DND-41 (cell line): Measurements from ENCODE around the gene SDSL.

Source experiments
- ATAC-seq: fragments of 200-7000 bp; cut with Tn5 transposase; 3 replicates; pipeline ENCODE4 v1.9.1; 2021; ENCODE audit warnings: low read depth; ENCODE audit not compliant: insufficient read depth
- DNase-seq: peaks from one replicate; pipeline ENCODE4 v3.0.0-alpha.2; 2020
- H2AFZ ChIP-seq: 2 replicates; pipeline ENCODE4 v1.6.0; 2012; ENCODE audit warnings: low read depth, low read length
- H3K27ac ChIP-seq: 2 replicates; pipeline ENCODE4 v1.5.1; 2012; ENCODE audit warnings: low read length, inconsistent platforms
- H3K27me3 ChIP-seq: fragments of 200-600 bp; sonication (generic); 2 replicates; pipeline ENCODE4 v1.6.0; 2012; ENCODE audit warnings: low read length, mild to moderate bottlenecking, inconsistent platforms; ENCODE audit not compliant: insufficient read depth, poor library complexity
- H3K36me3 ChIP-seq: 2 replicates; pipeline ENCODE4 v1.5.1; 2012; ENCODE audit warnings: low read length, inconsistent platforms; ENCODE audit not compliant: insufficient read depth
- H3K4me1 ChIP-seq: 2 replicates; pipeline ENCODE4 v1.5.1; 2012; ENCODE audit warnings: mild to moderate bottlenecking, low read length; ENCODE audit not compliant: insufficient read depth
- H3K4me2 ChIP-seq: 2 replicates; pipeline ENCODE4 v1.6.0; 2012; ENCODE audit warnings: mild to moderate bottlenecking, moderate library complexity, low read length, inconsistent platforms; ENCODE audit not compliant: insufficient read depth
- H3K4me3 ChIP-seq, 2 experiments: fragments of 200-600 bp in 1 of 2; shearing (Covaris generic) in 1 of 2; 2 replicates each; pipeline ENCODE4 v1.5.1; 2012 to 2016; ENCODE audit warnings: inconsistent platforms in 2 of 2, low read length in 2 of 2, mild to moderate bottlenecking in 2 of 2, low read depth in 1 of 2, moderate library complexity in 1 of 2
- H3K79me2 ChIP-seq: 2 replicates; pipeline ENCODE4 v1.6.0; 2012; ENCODE audit warnings: low read length, inconsistent platforms; ENCODE audit not compliant: insufficient read depth
- H3K9ac ChIP-seq: 2 replicates; pipeline ENCODE4 v1.6.0; 2012; ENCODE audit warnings: low read depth, mild to moderate bottlenecking, inconsistent platforms, low read length, moderate library complexity
- H3K9me3 ChIP-seq: 2 replicates; pipeline ENCODE4 v1.5.1; 2012; ENCODE audit warnings: low read length, moderate library complexity, mild to moderate bottlenecking, inconsistent platforms; ENCODE audit not compliant: insufficient read depth, severe bottlenecking
- H4K20me1 ChIP-seq: 2 replicates; pipeline ENCODE4 v1.6.0; 2012; ENCODE audit warnings: low read length; ENCODE audit not compliant: insufficient read depth
- CTCF ChIP-seq: IDR thresholded peaks from 2 replicates; pipeline ENCODE4 v1.5.1; 2012; ENCODE audit warnings: borderline replicate concordance, low read length, moderate library complexity, mild to moderate bottlenecking; ENCODE audit not compliant: poor library complexity, severe bottlenecking; ENCODE audit errors: extremely low read depth
- EZH2 ChIP-seq: IDR thresholded peaks from 3 replicates; pipeline ENCODE4 v1.6.1; 2012; ENCODE audit warnings: borderline replicate concordance, low read depth, mild to moderate bottlenecking, moderate library complexity, low read length, inconsistent platforms; ENCODE audit not compliant: severe bottlenecking

Gene SDSL

DNA sequence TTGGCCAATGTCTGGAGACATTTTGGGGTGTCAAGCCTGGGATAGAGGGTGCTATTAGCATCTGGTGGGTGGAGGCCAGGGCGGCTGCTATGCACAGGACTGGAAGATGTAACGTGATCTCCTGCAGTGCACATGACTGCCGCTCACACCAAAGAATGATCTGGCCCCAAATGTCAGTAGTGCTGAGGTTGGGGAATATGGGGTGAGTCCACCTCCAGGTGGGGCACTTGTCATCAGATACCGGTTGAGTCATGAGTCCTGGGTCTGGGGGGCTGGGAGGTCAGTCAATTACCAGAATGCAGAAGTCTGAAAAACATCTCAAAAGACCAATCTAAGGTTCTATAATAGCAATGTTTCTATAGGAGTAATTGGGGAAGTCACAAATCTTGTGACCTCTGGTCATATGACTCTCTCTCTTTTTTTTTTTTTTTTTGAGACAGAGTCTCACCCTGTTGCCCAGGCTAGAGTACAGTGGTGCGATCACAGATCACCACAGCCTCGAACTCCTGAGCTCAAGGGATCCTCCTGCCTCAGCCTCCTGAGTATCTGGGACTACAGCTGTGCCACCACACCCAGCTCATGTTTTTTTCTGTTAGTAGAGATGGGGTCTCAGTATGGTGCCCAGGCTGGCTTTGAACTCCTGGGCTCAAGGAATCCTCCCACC is 6.0 kb upstream of the SDSL start:
- H3K4me3 ChIP-seq: no peak overlapping the region
- H4K20me1 ChIP-seq: no peaks in the 10 kb centered on the region
- no peak overlapping the region for H3K27ac ChIP-seq
- no peaks in the 10 kb centered on the region for H3K36me3 ChIP-seq
- no peak overlapping the region for H2AFZ ChIP-seq
- no peaks in the 10 kb centered on the region for H3K27me3 ChIP-seq
- TF ChIP-seq EZH2 (no peak), CTCF (no peak)
- ATAC-seq (no peak), DNase-seq (no peak)
- H3K9me3 ChIP-seq: no peaks in the 10 kb centered on the region
- H3K9ac ChIP-seq: no peak overlapping the region
- no peaks in the 10 kb centered on the region for H3K79me2 ChIP-seq
- no peak overlapping the region for H3K4me2 ChIP-seq
- no peaks in the 10 kb centered on the region for H3K4me1 ChIP-seq

- no peak overlapping the region for H3K27ac ChIP-seq
- TF ChIP-seq EZH2 (no peak), CTCF (no peak)
Observed at GRCh38 chr12:113418213-113418879, 3.8 kb upstream of the SDSL start.

GRCh38 chr12:113420996-113421595 is 1.1 kb upstream of the SDSL start:
- 0 out of 2 replicates have a peak, but pooled peaks cover 3% of the 10 kb centered on the region for H3K4me1 ChIP-seq
- no peak overlapping the region for H3K9ac ChIP-seq
- H3K4me2 ChIP-seq: no peak overlapping the region

More at GRCh38 chr12:113418213-113418879, 3.8 kb upstream of the SDSL start:
- ATAC-seq (no peak), DNase-seq (no peak)
- no peaks in the 10 kb centered on the region for H3K9me3 ChIP-seq
- no peaks in the 10 kb centered on the region for H3K27me3 ChIP-seq
- H3K79me2 ChIP-seq: no peaks in the 10 kb centered on the region
- H2AFZ ChIP-seq: no peak overlapping the region
- H3K4me1 ChIP-seq: 0 out of 2 replicates have a peak, but pooled peaks cover 3% of the 10 kb centered on the region
- no peak overlapping the region for H3K9ac ChIP-seq
- no peaks in the 10 kb centered on the region for H4K20me1 ChIP-seq
- no peak overlapping the region for H3K4me2 ChIP-seq
- no peaks in the 10 kb centered on the region for H3K36me3 ChIP-seq
- H3K4me3 ChIP-seq: no peak overlapping the region

More at GRCh38 chr12:113420996-113421595, 1.1 kb upstream of the SDSL start:
- no peak for ATAC-seq
- Histone ChIP-seq H3K27ac (no peak overlapping the region), H3K79me2 (no peaks in the 10 kb centered on the region), H3K4me3 (no peak overlapping the region), H4K20me1 (no peaks in the 10 kb centered on the region), H3K36me3 (no peaks in the 10 kb centered on the region), H2AFZ (no peak overlapping the region), H3K27me3 (no peaks in the 10 kb centered on the region), H3K9me3 (no peaks in the 10 kb centered on the region)
- DNase-seq: no peak
- TF ChIP-seq EZH2: no peak
- TF ChIP-seq CTCF: no peak
